Measurements from ENCODE around the gene LRRC74A. TPM values are rescaled to one million over a fixed set of nuclear protein-coding genes. Genes with fewer than 3 reads are reported as not detected.

Gene LRRC74A
- total RNA-seq, 1 donor from 2014 or later, result not detected

GRCh38 chr14:76855066-76855465, 28.9 kb downstream of the LRRC74A start:
- no peak for DNase-seq

GRCh38 chr14:76856769-76857168, 30.6 kb downstream of the LRRC74A start:
- DNase-seq, result no peak

- DNase-seq, result no peak
Observed at GRCh38 chr14:76861574-76862255, 35.5 kb downstream of the LRRC74A start.

- DNase-seq, result no peak
Observed at GRCh38 chr14:76862546-76863282, 36.5 kb downstream of the LRRC74A start.

DNA sequence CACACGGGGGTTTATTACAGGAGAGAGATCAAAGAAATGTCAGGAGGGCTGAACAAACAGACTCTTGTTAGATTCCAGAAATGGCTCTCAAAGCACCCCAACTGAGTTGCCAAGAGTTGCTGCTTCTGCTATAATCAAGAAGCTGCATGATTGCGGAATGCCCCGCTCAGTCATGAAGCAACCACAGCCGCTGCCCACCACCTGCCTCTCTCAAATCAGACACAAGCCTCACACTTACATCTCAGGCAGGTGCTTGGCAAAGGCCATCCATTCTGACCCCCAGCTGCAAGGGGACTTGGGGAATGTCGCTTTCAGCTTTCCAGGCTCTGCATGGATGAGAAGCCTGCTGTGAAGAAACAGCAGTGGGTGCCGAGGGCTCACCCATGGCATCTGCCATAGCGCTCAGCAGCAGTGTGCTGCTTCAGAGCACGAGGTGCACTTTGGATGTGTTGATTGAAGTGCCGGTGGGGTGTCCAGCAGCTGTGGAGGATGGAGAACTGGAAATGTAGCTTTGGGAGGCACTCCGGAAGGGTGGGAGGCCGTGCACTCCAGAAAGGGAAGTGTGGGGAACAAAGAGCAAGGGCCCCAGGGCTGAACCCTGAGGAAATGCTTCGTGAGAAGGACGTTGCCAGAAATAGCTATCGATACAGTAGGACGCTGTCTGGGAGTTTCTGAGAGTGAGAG, 37.7 kb downstream of the LRRC74A start:
- peak; percentile 73 for DNase-seq

DNA sequence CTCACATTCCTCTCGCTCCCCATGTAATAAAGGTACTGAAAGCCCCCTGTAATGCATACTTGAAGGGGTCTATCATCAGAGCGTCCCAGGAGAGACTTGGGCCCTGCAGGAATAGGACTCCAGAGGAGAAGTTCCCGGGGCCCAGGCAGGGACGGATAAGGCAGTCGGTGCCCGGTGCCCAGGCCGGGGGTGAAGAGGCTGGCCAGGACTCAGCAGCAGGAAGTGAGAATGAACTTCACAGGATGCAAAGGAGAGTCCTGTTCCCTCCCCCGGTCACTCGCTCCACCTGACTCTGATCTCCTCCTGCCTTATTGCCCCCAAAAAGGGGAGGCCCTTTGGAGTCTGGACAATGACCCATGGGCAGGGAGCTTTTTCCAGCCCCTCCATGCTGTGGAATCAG, 40.2 kb downstream of the LRRC74A start:
- no peak for DNase-seq

- DNase-seq, result no peak
Observed at GRCh38 chr14:76867516-76868453, 41.6 kb downstream of the LRRC74A start.

GRCh38 chr14:76868454-76869170, 42.4 kb downstream of the LRRC74A start:
- DNase-seq, result no peak

- DNase-seq, result peak; percentile 28
Observed at GRCh38 chr14:76870166-76870565, 44.0 kb downstream of the LRRC74A start.

GRCh38 chr14:76872796-76873432, 46.7 kb downstream of the LRRC74A start:
- peak; percentile 70 for DNase-seq

- no peak for DNase-seq
Observed at GRCh38 chr14:76874734-76875133, 48.5 kb downstream of the LRRC74A start.

DNA sequence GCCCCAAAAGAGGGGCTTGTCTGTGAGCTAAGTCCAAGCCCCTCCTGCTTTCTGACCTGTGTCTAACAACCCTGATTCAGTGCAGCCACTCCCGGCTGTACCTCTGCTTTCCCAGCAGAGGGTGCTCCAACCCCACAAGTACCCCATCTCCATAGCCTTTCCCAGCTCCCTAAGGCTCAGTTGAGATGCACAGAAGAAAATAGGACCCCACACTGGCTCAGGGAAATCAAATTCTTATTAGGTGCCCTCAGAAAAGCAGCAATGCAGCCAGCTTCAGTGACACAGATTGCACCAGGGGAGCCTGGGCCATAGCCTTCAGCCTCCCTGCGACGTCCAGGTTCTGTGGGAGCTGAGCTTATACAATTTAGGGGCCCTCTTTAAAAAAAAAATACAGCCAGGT, 49.9 kb downstream of the LRRC74A start:
- DNase-seq, result peak; percentile 85

GRCh38 chr14:76877871-76878270, 51.7 kb downstream of the LRRC74A start:
- DNase-seq, result no peak

DNA sequence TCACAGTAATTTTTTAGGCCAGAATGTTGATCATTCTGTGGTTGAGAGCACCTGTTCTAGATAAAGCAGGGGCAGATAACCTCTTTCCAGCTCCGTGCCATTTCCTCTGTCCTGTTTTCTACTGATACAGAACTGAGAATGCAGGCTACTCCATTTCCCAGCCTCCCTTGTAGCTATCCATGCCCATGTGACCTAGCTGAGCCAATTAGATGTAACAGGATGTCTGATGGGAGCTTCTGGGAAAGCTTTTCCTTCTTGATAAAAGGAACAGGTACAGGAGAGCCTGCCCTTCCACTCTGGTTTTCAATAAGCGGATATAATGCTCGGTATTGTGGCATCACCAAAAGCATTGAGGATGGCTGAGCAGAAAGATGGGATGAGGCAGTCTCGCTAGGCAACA, 54.2 kb downstream of the LRRC74A start:
- peak; percentile 24 for DNase-seq

DNA sequence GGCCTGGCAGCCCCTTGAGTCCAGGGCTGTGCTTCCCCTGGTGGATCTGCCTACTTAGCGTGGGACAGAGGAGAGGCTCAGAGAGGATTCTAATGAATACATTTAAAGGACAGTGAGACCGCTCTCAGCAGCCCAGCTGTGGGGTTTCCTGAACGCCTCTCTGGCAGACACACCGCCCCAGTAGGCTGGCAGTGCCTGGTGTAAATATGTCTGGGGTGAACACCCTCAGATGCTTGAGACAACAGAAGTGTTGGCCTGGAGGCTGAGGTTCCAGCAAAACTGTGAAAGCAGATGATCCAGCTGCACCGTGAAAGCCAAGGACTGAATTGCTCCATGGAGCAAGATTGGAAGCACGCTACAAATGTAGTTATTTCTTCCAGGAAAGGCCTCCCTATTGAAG, 55.1 kb downstream of the LRRC74A start:
- DNase-seq, result no peak

DNA sequence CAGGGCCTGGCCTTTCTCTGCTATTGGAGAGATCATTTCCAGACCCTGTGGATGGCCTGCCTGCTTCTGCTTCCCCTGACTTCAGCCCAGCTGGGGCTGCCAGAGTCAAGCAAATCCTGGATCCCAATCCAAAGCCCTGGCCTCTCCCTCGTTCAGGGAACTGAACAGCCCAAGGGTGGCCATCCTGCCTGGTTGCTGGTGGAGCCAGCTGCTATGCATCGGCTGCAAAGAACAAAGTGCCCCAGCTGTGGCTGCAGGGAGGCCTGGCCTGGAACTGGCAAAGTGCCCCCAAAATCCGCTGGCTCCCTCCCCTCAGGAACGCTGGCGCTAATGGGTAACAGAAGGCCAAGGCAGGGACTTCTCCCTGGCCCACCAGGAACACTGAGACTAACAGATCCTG, 56.4 kb downstream of the LRRC74A start:
- no peak for DNase-seq

DNA sequence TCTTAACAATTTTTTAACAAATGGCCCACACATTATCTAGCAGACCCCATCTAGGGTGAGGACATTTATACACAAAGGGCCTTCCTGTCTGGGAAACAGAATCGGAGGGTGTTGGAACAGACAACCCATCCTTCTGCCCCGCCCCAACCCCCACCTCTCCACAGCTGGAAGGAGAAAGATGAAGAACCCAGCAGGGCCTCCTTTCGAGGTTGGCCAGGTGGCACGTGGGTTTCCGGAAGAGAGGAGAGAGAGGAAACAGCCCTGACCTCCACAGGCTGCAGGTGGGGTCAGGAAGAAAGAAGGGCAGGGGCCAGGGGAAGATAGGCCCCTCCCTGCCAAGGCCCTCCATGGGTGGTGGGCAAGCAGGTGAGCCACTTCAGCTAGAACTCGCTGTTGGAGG, 57.2 kb downstream of the LRRC74A start:
- no peak for DNase-seq

GRCh38 chr14:76884394-76884793, 58.2 kb downstream of the LRRC74A start:
- no peak for DNase-seq

DNA sequence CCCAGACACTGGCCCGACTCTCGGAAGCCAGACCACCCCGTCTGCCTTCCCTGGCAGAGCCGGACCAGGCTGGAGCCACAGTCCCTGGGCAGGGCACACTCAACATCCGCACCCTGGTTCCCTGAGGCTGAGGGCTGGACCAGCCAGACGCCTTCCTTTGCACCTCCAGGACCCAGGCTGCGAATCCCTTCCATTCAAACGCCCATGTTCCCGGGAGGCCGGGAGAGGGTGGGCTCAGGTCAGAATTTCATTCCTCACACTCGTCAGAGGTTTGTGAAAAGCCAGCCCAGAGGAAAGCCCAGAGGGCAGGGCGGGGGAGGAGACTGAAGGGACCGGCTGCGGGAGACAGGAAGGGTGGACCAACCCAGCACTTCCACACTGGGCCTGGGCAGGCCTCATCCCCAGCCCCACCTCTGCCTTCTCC, 58.7 kb downstream of the LRRC74A start:
- DNase-seq, result peak; percentile 20

GRCh38 chr14:76887191-76887590, 61.0 kb downstream of the LRRC74A start:
- DNase-seq, result no peak

- no peak for DNase-seq
Observed at GRCh38 chr14:76891391-76891790, 65.2 kb downstream of the LRRC74A start.

Measured in dermis blood vessel endothelial cell (primary cell).